GM23338 (cell line): Measurements from ENCODE around the gene NXPH3.

Source experiments
- CTCF ChIP-seq, 2 experiments: fragments of 200-600 bp in 1 of 2; sonication (generic) in 1 of 2; conservative IDR thresholded peaks; 2 replicates each; pipeline versions ENCODE4 v1.5.1 to v1.6.1; 2016 to 2017; ENCODE audit warnings: antibody characterized with exemption in 2 of 2, low read depth in 2 of 2, mild to moderate bottlenecking in 2 of 2, moderate library complexity in 1 of 2
- ETS1 ChIP-seq: IDR thresholded peaks from 2 replicates; pipeline ENCODE4 v1.6.1; 2016; ENCODE audit warnings: antibody characterized with exemption
- EZH2 ChIP-seq: fragments of 200-600 bp; sonication (generic); IDR thresholded peaks from one replicate; pipeline ENCODE4 v1.8.0; 2017; ENCODE audit warnings: antibody characterized with exemption, mild to moderate bottlenecking, low read depth; ENCODE audit not compliant: unreplicated experiment
- EZH2phosphoT487 ChIP-seq: fragments of 200-600 bp; sonication (generic); IDR thresholded peaks from one replicate; pipeline ENCODE4 v1.8.1; 2018; ENCODE audit warnings: antibody characterized with exemption; ENCODE audit not compliant: unreplicated experiment
- POLR2AphosphoS5 ChIP-seq: IDR thresholded peaks from 2 replicates; pipeline ENCODE4 v1.6.1; 2016; ENCODE audit warnings: antibody characterized with exemption, low read depth
- REST ChIP-seq: IDR thresholded peaks from one replicate; pipeline ENCODE4 v1.6.1; 2018; ENCODE audit warnings: antibody characterized with exemption; ENCODE audit not compliant: unreplicated experiment
- STAT1 ChIP-seq: IDR thresholded peaks from one replicate; pipeline ENCODE4 v1.6.1; 2016; ENCODE audit warnings: antibody characterized with exemption; ENCODE audit not compliant: unreplicated experiment

GRCh38 chr17:49572226-49572625 lies 3.4 kb upstream of the NXPH3 start:
- TF ChIP-seq REST (no peak), CTCF (conservative IDR thresholded peaks at IDR 0.05; ENCODE audit: low read depth in 2 of 2) (no peak), EZH2 (no peak), EZH2phosphoT487 (no peak), POLR2AphosphoS5 (no peak), ETS1 (no peak), STAT1 (no peak)
